Astrocyte (in vitro differentiated cells and primary cell): ENCODE measurements around the gene VAT1L. TPM values are rescaled to one million over a fixed set of nuclear protein-coding genes. Genes with fewer than 3 reads are reported as not detected.

Source experiments
- DNase-seq: peaks from one replicate; pipeline ENCODE4 v3.0.0-alpha.2; 2010; ENCODE audit warnings: low read depth
- FAIRE-seq: peaks from 2 replicates; lab custom pipeline; 2011; peaks lifted over from hg19 to GRCh38; lab: Jason Lieb, UNC
- H2AFZ ChIP-seq: 2 replicates; pipeline ENCODE4 v1.6.0; 2012; ENCODE audit warnings: low read depth, low read length, inconsistent platforms
- H3K27ac ChIP-seq: 2 replicates; pipeline ENCODE4 v1.5.1; 2011; ENCODE audit warnings: low read depth, low read length, inconsistent platforms
- H3K27me3 ChIP-seq: 2 replicates; pipeline ENCODE4 v1.6.0; 2011; ENCODE audit warnings: low read length, inconsistent platforms; ENCODE audit not compliant: insufficient read depth
- H3K36me3 ChIP-seq: 2 replicates; pipeline ENCODE4 v1.5.1; 2011; ENCODE audit warnings: low read length, inconsistent platforms; ENCODE audit not compliant: insufficient read depth
- H3K4me1 ChIP-seq: 2 replicates; pipeline ENCODE4 v1.5.1; 2011; ENCODE audit warnings: low read length, inconsistent platforms; ENCODE audit not compliant: insufficient read depth
- H3K4me2 ChIP-seq: 2 replicates; pipeline ENCODE4 v1.6.0; 2012; ENCODE audit warnings: low read length, inconsistent platforms
- H3K4me3 ChIP-seq: 2 replicates; pipeline ENCODE4 v1.5.1; 2011; ENCODE audit warnings: low read depth, mild to moderate bottlenecking, low read length, inconsistent platforms; ENCODE audit not compliant: insufficient read depth
- H3K79me2 ChIP-seq: 2 replicates; pipeline ENCODE4 v1.6.0; 2012; ENCODE audit warnings: mild to moderate bottlenecking, low read length, inconsistent platforms; ENCODE audit not compliant: insufficient read depth
- H3K9ac ChIP-seq: 2 replicates; pipeline ENCODE4 v1.6.0; 2012; ENCODE audit warnings: mild to moderate bottlenecking, low read length, inconsistent platforms
- H3K9me3 ChIP-seq: 2 replicates; pipeline ENCODE4 v1.5.1; 2012; ENCODE audit warnings: low read depth, mild to moderate bottlenecking, low read length, inconsistent platforms; ENCODE audit not compliant: insufficient read depth
- H4K20me1 ChIP-seq: 2 replicates; pipeline ENCODE4 v1.6.0; 2012; ENCODE audit warnings: low read length, inconsistent platforms; ENCODE audit not compliant: insufficient read depth
- H3K27ac Mint-ChIP-seq: one replicate; pipeline ENCODE4 v1.8.0; 2021; ENCODE audit warnings: mild to moderate bottlenecking, mixed read lengths; ENCODE audit not compliant: unreplicated experiment
- H3K27me3 Mint-ChIP-seq: one replicate; pipeline ENCODE4 v1.8.0; 2021; ENCODE audit warnings: low read depth, mixed read lengths; ENCODE audit not compliant: unreplicated experiment
- H3K36me3 Mint-ChIP-seq: one replicate; pipeline ENCODE4 v1.8.0; 2021; ENCODE audit warnings: low read depth, mixed read lengths; ENCODE audit not compliant: unreplicated experiment
- H3K4me1 Mint-ChIP-seq: one replicate; pipeline ENCODE4 v1.8.0; 2021; ENCODE audit warnings: low read depth, mixed read lengths; ENCODE audit not compliant: unreplicated experiment
- H3K4me3 Mint-ChIP-seq: one replicate; pipeline ENCODE4 v1.8.0; 2021; ENCODE audit warnings: mild to moderate bottlenecking, moderate library complexity, mixed read lengths; ENCODE audit not compliant: unreplicated experiment
- H3K9me3 Mint-ChIP-seq: one replicate; pipeline ENCODE4 v1.8.0; 2021; ENCODE audit warnings: mild to moderate bottlenecking, mixed read lengths; ENCODE audit not compliant: unreplicated experiment
- EZH2 ChIP-seq: IDR thresholded peaks from 2 replicates; pipeline ENCODE4 v1.6.1; 2012; ENCODE audit warnings: mild to moderate bottlenecking, low read length, inconsistent platforms; ENCODE audit not compliant: insufficient read depth
- total RNA-seq: library from RNA; stranded (reverse); gene quantifications from 2 replicates; pipeline ENCODE4 v1.2.1, GENCODE V29; 2021
- TF ChIP-seq, protein P1 (sequence below): IDR thresholded peaks from 2 replicates; pipeline ENCODE4 v1.5.1; 2011; ENCODE audit warnings: low read depth, mild to moderate bottlenecking, inconsistent platforms, low read length, moderate library complexity; ENCODE audit not compliant: insufficient read depth

Gene VAT1L
- total RNA-seq, 1 donor from 2014 or later = 3.3 TPM

DNA sequence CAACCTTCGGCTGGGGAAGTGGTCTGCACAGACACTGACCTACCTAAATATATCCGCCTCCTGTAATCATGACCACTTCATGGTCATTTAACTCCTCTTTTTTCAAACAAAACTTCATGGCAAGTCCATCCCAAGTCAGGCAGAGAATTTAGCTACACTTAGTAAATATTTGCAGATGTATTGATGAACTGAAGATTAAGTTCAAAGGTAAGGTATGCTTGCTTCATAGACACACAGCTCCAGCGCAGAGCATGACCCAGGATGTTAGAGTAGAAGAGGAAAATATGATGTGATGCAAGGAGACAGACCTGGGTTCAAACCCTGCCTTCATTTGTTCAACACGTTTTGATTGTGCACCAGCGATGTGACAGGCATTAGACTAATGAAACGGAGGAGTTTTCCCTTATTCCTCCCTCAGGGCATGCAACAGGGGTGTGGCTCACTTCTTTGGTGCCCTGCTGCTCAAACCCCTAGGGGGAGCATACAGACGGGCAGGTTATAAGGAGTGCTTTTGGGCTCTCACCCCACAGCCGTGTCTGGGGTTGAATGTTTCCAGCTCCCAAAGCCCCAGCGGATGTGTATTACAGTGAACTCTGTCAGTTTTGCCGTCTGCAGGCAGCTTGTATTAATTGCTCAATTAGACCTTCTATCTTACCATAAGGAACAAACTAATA lies 210.1 kb downstream of the VAT1L start:
- H3K9me3 Mint-ChIP-seq = peaks cover 15% of the 10 kb centered on the region
- FAIRE-seq = no peak
- peaks cover 2% of the 10 kb centered on the region for H3K4me1 ChIP-seq
- peaks cover 6% of the 10 kb centered on the region for H3K9me3 ChIP-seq
- H3K27me3 ChIP-seq = no peaks in the 10 kb centered on the region
- no peaks in the 10 kb centered on the region for H4K20me1 ChIP-seq
- TF ChIP-seq, protein P1, sequence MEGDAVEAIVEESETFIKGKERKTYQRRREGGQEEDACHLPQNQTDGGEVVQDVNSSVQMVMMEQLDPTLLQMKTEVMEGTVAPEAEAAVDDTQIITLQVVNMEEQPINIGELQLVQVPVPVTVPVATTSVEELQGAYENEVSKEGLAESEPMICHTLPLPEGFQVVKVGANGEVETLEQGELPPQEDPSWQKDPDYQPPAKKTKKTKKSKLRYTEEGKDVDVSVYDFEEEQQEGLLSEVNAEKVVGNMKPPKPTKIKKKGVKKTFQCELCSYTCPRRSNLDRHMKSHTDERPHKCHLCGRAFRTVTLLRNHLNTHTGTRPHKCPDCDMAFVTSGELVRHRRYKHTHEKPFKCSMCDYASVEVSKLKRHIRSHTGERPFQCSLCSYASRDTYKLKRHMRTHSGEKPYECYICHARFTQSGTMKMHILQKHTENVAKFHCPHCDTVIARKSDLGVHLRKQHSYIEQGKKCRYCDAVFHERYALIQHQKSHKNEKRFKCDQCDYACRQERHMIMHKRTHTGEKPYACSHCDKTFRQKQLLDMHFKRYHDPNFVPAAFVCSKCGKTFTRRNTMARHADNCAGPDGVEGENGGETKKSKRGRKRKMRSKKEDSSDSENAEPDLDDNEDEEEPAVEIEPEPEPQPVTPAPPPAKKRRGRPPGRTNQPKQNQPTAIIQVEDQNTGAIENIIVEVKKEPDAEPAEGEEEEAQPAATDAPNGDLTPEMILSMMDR = no peak
- no peak for TF ChIP-seq EZH2
- no peaks in the 10 kb centered on the region for H3K36me3 ChIP-seq
- H3K4me3 Mint-ChIP-seq = no peak overlapping the region
- no peak overlapping the region for H3K4me2 ChIP-seq
- no peak overlapping the region for H3K9ac ChIP-seq
- DNase-seq = no peak
- H3K27ac ChIP-seq = no peak overlapping the region
- no peaks in the 10 kb centered on the region for H3K79me2 ChIP-seq
- no peak overlapping the region for H3K4me3 ChIP-seq
- H2AFZ ChIP-seq = no peak overlapping the region
- H3K4me1 Mint-ChIP-seq = peaks cover 5% of the 10 kb centered on the region
- H3K36me3 Mint-ChIP-seq = peaks cover 2% of the 10 kb centered on the region
- no peaks in the 10 kb centered on the region for H3K27me3 Mint-ChIP-seq
- no peak overlapping the region for H3K27ac Mint-ChIP-seq

DNA sequence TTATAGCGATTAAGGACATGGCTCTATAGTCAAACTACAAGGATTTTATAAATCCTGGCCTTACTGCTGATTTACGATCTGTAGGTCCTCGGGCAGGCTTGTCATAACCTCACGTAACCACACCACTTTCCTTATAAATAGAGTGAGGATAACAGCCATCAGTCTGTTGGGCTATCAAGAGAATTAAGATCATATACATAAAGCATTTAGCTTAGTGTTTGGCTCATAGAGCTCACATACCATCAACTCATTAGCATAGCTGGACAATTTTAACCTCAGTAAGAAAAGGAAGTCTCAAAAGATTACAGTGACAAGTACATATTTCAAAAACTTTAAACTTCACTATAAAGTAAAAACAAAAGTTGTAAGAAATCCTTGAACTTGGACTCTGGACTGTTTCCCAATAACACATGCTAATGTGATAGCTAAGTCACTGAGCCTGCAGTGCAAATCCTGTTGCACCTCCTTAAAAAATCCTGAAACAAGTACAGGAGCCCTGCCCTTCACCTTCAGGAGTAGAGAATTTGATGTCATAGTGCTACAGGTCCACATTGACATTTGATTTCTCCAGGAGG lies 213.2 kb downstream of the VAT1L start:
- FAIRE-seq = no peak
- Histone ChIP-seq H3K36me3 (no peaks in the 10 kb centered on the region), H4K20me1 (no peaks in the 10 kb centered on the region), H3K27ac (no peak overlapping the region), H3K4me1 (no peaks in the 10 kb centered on the region), H2AFZ (no peak overlapping the region), H3K79me2 (no peaks in the 10 kb centered on the region), H3K9ac (no peak overlapping the region), H3K4me2 (no peak overlapping the region), H3K27me3 (peaks cover 2% of the 10 kb centered on the region), H3K4me3 (no peak overlapping the region), H3K9me3 (no peaks in the 10 kb centered on the region)
- no peak for TF ChIP-seq EZH2
- TF ChIP-seq, protein P1 = no peak
- Mint-ChIP-seq H3K36me3 (peaks cover 2% of the 10 kb centered on the region), H3K27ac (no peak overlapping the region), H3K4me3 (no peak overlapping the region), H3K4me1 (no peaks in the 10 kb centered on the region), H3K9me3 (peaks cover 5% of the 10 kb centered on the region), H3K27me3 (no peaks in the 10 kb centered on the region)
- DNase-seq = no peak
